ENCODE measurements around the gene DGLUCY.
A peak's percentile ranks its signal among the peaks of the same experiment; 100 is the strongest.
"Not testable (repeated sequence)": the region's sequence is repeated elsewhere in the genome, so short reads cannot be mapped to it uniquely, and the experiment has no call there.

Gene DGLUCY

GRCh38 chr14:91241863-91242262, 128.0 kb downstream of the DGLUCY start:
- in situ Hi-C loops (cut with MboI; ENCODE audit: low pct_unique_long_range_greater_than_20kb, low sequenced_read_pairs) = no loop called here

GRCh38 chr14:91242635-91243034, 128.8 kb downstream of the DGLUCY start:
- in situ Hi-C loops (cut with MboI; ENCODE audit: low pct_unique_long_range_greater_than_20kb, low sequenced_read_pairs) = no loop called here
- DNase-seq = no peak

More at GRCh38 chr14:91241863-91242262, 128.0 kb downstream of the DGLUCY start:
- peak; percentile 79 for DNase-seq

GRCh38 chr14:91243074-91243471, 129.2 kb downstream of the DGLUCY start:
- no peak for DNase-seq
- in situ Hi-C loops (cut with MboI; ENCODE audit: low pct_unique_long_range_greater_than_20kb, low sequenced_read_pairs) = no loop called here

- in situ Hi-C loops (cut with MboI; ENCODE audit: low pct_unique_long_range_greater_than_20kb, low sequenced_read_pairs) = no loop called here
- DNase-seq = no peak
These were observed 130.6 kb downstream of the DGLUCY start, which contains the start of gene GPR68 for GRCh38 chr14:91244501-91244901. Gene GPR68 (minus strand): TSS chr14:91244704. CDS start chr14:91235050, 9,654 bp downstream.

- DNase-seq = no peak
These were observed 131.2 kb downstream of the DGLUCY start for GRCh38 chr14:91245029-91245428.

GRCh38 chr14:91245616-91246015, 131.7 kb downstream of the DGLUCY start:
- DNase-seq; in situ Hi-C loops (cut with MboI; ENCODE audit: low pct_unique_long_range_greater_than_20kb, low sequenced_read_pairs): not testable (repeated sequence)

More at GRCh38 chr14:91245029-91245428, 131.2 kb downstream of the DGLUCY start:
- in situ Hi-C loops (cut with MboI; ENCODE audit: low pct_unique_long_range_greater_than_20kb, low sequenced_read_pairs) = no loop called here

- no peak for DNase-seq
- in situ Hi-C loops (cut with MboI; ENCODE audit: low pct_unique_long_range_greater_than_20kb, low sequenced_read_pairs) = no loop called here
These were observed 132.4 kb downstream of the DGLUCY start for GRCh38 chr14:91246051-91246852.

GRCh38 chr14:91249841-91250616, 136.2 kb downstream of the DGLUCY start:
- peak; percentile 85 for DNase-seq
- in situ Hi-C loops (cut with MboI; ENCODE audit: low pct_unique_long_range_greater_than_20kb, low sequenced_read_pairs) = no loop called here

- in situ Hi-C loops (cut with MboI; ENCODE audit: low pct_unique_long_range_greater_than_20kb, low sequenced_read_pairs) = no loop called here
These were observed 137.0 kb downstream of the DGLUCY start for GRCh38 chr14:91250912-91251311.

GRCh38 chr14:91252871-91253794, 139.3 kb downstream of the DGLUCY start:
- in situ Hi-C loops (cut with MboI; ENCODE audit: low pct_unique_long_range_greater_than_20kb, low sequenced_read_pairs) = no loop called here
- no peak for DNase-seq

More at GRCh38 chr14:91250912-91251311, 137.0 kb downstream of the DGLUCY start:
- peak; percentile 51 for DNase-seq

- in situ Hi-C loops (cut with MboI; ENCODE audit: low pct_unique_long_range_greater_than_20kb, low sequenced_read_pairs) = no loop called here
- no peak for DNase-seq
These were observed 140.0 kb downstream of the DGLUCY start for GRCh38 chr14:91253795-91254323.

GRCh38 chr14:91254461-91254860, 140.6 kb downstream of the DGLUCY start:
- in situ Hi-C loops (cut with MboI; ENCODE audit: low pct_unique_long_range_greater_than_20kb, low sequenced_read_pairs) = no loop called here
- no peak for DNase-seq

- DNase-seq = no peak
These were observed 141.3 kb downstream of the DGLUCY start for GRCh38 chr14:91255026-91255695.

GRCh38 chr14:91256661-91257060, 142.8 kb downstream of the DGLUCY start:
- DNase-seq = no peak

More at GRCh38 chr14:91255026-91255695, 141.3 kb downstream of the DGLUCY start:
- in situ Hi-C loops (cut with MboI; ENCODE audit: low pct_unique_long_range_greater_than_20kb, low sequenced_read_pairs) = no loop called here

GRCh38 chr14:91257328-91258010, 143.6 kb downstream of the DGLUCY start:
- in situ Hi-C loops (cut with MboI; ENCODE audit: low pct_unique_long_range_greater_than_20kb, low sequenced_read_pairs) = no loop called here
- DNase-seq = peak; percentile 38

More at GRCh38 chr14:91256661-91257060, 142.8 kb downstream of the DGLUCY start:
- in situ Hi-C loops (cut with MboI; ENCODE audit: low pct_unique_long_range_greater_than_20kb, low sequenced_read_pairs) = no loop called here

- no peak for DNase-seq
- in situ Hi-C loops (cut with MboI; ENCODE audit: low pct_unique_long_range_greater_than_20kb, low sequenced_read_pairs) = no loop called here
These were observed 144.2 kb downstream of the DGLUCY start for GRCh38 chr14:91258011-91258618.

GRCh38 chr14:91258876-91259275, 145.0 kb downstream of the DGLUCY start:
- DNase-seq = no peak
- in situ Hi-C loops (cut with MboI; ENCODE audit: low pct_unique_long_range_greater_than_20kb, low sequenced_read_pairs) = no loop called here
